ENCODE results near the gene COMMD9. TPM values are rescaled to one million over a fixed set of nuclear protein-coding genes. Genes with fewer than 3 reads are reported as not detected.

The COMMD9 gene
- polyA plus RNA-seq, 3 donors = 105 to 238 (median 235) TPM

DNA sequence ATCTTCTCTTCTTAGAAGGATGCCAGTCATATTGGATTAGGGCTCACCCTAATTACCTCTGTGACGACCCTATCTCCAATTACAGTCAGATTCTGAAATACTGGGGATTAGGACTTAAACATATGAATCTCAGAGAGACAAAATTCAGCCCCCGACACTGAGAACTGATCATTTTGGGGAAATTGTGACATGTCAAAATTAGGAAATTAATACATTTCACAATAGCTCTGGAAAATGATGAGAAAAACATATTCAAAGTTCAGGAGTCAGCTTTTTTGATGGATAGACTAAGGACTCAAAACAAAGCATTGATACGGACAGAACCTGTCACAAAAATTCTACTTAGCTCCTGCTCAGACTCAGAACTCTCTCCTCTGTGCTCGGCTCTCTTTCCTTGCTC lies 40.8 kb downstream of the COMMD9 start:
- Mint-ChIP-seq H3K9me3 (peaks cover 2 to 8% (median 3%) of the 10 kb centered on the region in 7 donors), H3K27me3 (ENCODE audit: low read depth in 3 of 3) (peaks cover 9 to 19% (median 11%) of the 10 kb centered on the region in 3 donors), H3K36me3 (no peaks in the 10 kb centered on the region), H3K4me3 (no peak overlapping the region), H3K4me1 (peaks cover 10% of the 10 kb centered on the region), H3K27ac (no peak overlapping the region)
- Histone ChIP-seq H4K20me1 (ENCODE audit: insufficient read depth, low read length) (no peaks in the 10 kb centered on the region), H3K79me2 (ENCODE audit: insufficient read depth, low read length) (no peaks in the 10 kb centered on the region), H3K4me1 (ENCODE audit: control insufficient read depth in 1 of 2, insufficient read depth in 2 of 2, low read length in 2 of 2) (peaks cover 0 to 6% of the 10 kb centered on the region in 2 donors), H3K27me3 (ENCODE audit: control insufficient read depth in 2 of 2, insufficient read depth in 2 of 2, low read length in 2 of 2) (peaks cover 9 to 14% of the 10 kb centered on the region in 2 donors), H2AFZ (ENCODE audit: insufficient read depth, low read depth, low read length, poor library complexity, severe bottlenecking) (no peak overlapping the region), H3K27ac (ENCODE audit: low read depth in 1 of 2, low read length in 2 of 2) (no peak overlapping the region), H3K9me3 (replicated peaks in 1 of 2; ENCODE audit: control insufficient read depth in 1 of 2, insufficient read depth in 1 of 2, low read length in 2 of 2) (no peaks in the 10 kb centered on the region), H3K9ac (ENCODE audit: insufficient read depth, low read length, poor library complexity, severe bottlenecking) (no peak overlapping the region), H3K4me3 (replicated peaks in 1 of 3; ENCODE audit: low read depth in 2 of 3, low read length in 3 of 3) (no peak overlapping the region), H3K36me3 (replicated peaks in 1 of 2; ENCODE audit: control insufficient read depth in 1 of 2, insufficient read depth in 2 of 2, low read length in 2 of 2) (no peaks in the 10 kb centered on the region), H3K4me2 (replicated peaks; ENCODE audit: extremely low read depth, low read length, poor library complexity, severe bottlenecking) (no peak overlapping the region)
- 73% methylated on average over 2 of the region's 4 CpGs for WGBS (ENCODE audit: insufficient coverage)
- DNase-seq = no peak
- intact Hi-C loops (cut with micrococcal nuclease) = loop anchor here in 1 of 2 donors (10.0 kb wide), 1 partner anchor 144 kb away; no protein-coding TSS in a partner anchor
- TF ChIP-seq, protein P1, sequence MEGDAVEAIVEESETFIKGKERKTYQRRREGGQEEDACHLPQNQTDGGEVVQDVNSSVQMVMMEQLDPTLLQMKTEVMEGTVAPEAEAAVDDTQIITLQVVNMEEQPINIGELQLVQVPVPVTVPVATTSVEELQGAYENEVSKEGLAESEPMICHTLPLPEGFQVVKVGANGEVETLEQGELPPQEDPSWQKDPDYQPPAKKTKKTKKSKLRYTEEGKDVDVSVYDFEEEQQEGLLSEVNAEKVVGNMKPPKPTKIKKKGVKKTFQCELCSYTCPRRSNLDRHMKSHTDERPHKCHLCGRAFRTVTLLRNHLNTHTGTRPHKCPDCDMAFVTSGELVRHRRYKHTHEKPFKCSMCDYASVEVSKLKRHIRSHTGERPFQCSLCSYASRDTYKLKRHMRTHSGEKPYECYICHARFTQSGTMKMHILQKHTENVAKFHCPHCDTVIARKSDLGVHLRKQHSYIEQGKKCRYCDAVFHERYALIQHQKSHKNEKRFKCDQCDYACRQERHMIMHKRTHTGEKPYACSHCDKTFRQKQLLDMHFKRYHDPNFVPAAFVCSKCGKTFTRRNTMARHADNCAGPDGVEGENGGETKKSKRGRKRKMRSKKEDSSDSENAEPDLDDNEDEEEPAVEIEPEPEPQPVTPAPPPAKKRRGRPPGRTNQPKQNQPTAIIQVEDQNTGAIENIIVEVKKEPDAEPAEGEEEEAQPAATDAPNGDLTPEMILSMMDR (IDR thresholded peaks at IDR 0.05) = no peak

GRCh38 chr11:36247493-36247892 lies 41.7 kb downstream of the COMMD9 start:
- no peak overlapping the region for H2AFZ ChIP-seq (ENCODE audit: insufficient read depth, low read depth, low read length, poor library complexity, severe bottlenecking)
- peaks cover 9 to 14% of the 10 kb centered on the region in 2 donors for H3K27me3 ChIP-seq (ENCODE audit: control insufficient read depth in 2 of 2, insufficient read depth in 2 of 2, low read length in 2 of 2)
- no peaks in the 10 kb centered on the region for H3K36me3 ChIP-seq (replicated peaks in 1 of 2; ENCODE audit: control insufficient read depth in 1 of 2, insufficient read depth in 2 of 2, low read length in 2 of 2)
- peak overlapping the region in 1 of 7 donors; percentile 16 for H3K27ac Mint-ChIP-seq
- H3K4me1 Mint-ChIP-seq = peaks cover 10% of the 10 kb centered on the region
- DNase-seq = no peak
- no peak overlapping the region for H3K4me3 Mint-ChIP-seq
- no peak overlapping the region for H3K4me3 ChIP-seq (replicated peaks in 1 of 3; ENCODE audit: low read depth in 2 of 3, low read length in 3 of 3)
- no peaks in the 10 kb centered on the region for H3K79me2 ChIP-seq (ENCODE audit: insufficient read depth, low read length)
- no peaks in the 10 kb centered on the region for H3K9me3 ChIP-seq (replicated peaks in 1 of 2; ENCODE audit: control insufficient read depth in 1 of 2, insufficient read depth in 1 of 2, low read length in 2 of 2)
- peaks cover 9 to 19% (median 11%) of the 10 kb centered on the region in 3 donors for H3K27me3 Mint-ChIP-seq (ENCODE audit: low read depth in 3 of 3)
- H3K9me3 Mint-ChIP-seq = peaks cover 2 to 8% (median 4%) of the 10 kb centered on the region in 7 donors
- H3K27ac ChIP-seq (ENCODE audit: low read depth in 1 of 2, low read length in 2 of 2) = no peak overlapping the region
- WGBS (ENCODE audit: insufficient coverage) = 83% methylated on average over 1 of the region's 3 CpGs
- H3K4me1 ChIP-seq (ENCODE audit: control insufficient read depth in 1 of 2, insufficient read depth in 2 of 2, low read length in 2 of 2) = peaks cover 0 to 6% of the 10 kb centered on the region in 2 donors
- H3K36me3 Mint-ChIP-seq = no peaks in the 10 kb centered on the region
- no peaks in the 10 kb centered on the region for H4K20me1 ChIP-seq (ENCODE audit: insufficient read depth, low read length)
- no peak overlapping the region for H3K9ac ChIP-seq (ENCODE audit: insufficient read depth, low read length, poor library complexity, severe bottlenecking)
- intact Hi-C loops (cut with micrococcal nuclease) = loop anchor here in 1 of 2 donors (10.0 kb wide), 1 partner anchor 143 kb away; no protein-coding TSS in a partner anchor
- TF ChIP-seq, protein P1 (IDR thresholded peaks at IDR 0.05) = no peak
- no peak overlapping the region for H3K4me2 ChIP-seq (replicated peaks; ENCODE audit: extremely low read depth, low read length, poor library complexity, severe bottlenecking)

Measured in CD14-positive monocyte (primary cell).